Stimulated activated CD8-positive, alpha-beta memory T cell treated with anti-CD3 and anti-CD28 coated beads, Interleukin-15, amount 100 ng/mL, for 48 hours (primary cell): Measurements from ENCODE around the gene PCDH9.
"Not testable (repeated sequence)": the region's sequence is repeated elsewhere in the genome, so short reads cannot be mapped to it uniquely, and the experiment has no call there.

Experiments used
- DNase-seq, 2 donors: peaks; one replicate each; pipeline ENCODE4 v3.0.0-alpha.2; 2020; ENCODE audit warnings: low read depth in 2 of 2

PCDH9 gene

GRCh38 chr13:66765559-66765958, 464.6 kb downstream of the PCDH9 start:
- no peak for DNase-seq

- not testable (repeated sequence) for DNase-seq
Measured at GRCh38 chr13:66760678-66761077, 469.5 kb downstream of the PCDH9 start.

GRCh38 chr13:66759919-66760318, 470.2 kb downstream of the PCDH9 start:
- no peak for DNase-seq

- no peak for DNase-seq
Measured at GRCh38 chr13:66751691-66752090, 478.4 kb downstream of the PCDH9 start.

- DNase-seq, result no peak
Measured at GRCh38 chr13:66748712-66749111, 481.4 kb downstream of the PCDH9 start.

- no peak for DNase-seq
Measured at GRCh38 chr13:66745307-66745706, 484.8 kb downstream of the PCDH9 start.

GRCh38 chr13:66723576-66723975, 506.6 kb downstream of the PCDH9 start:
- DNase-seq, result no peak

GRCh38 chr13:66716538-66716937, 513.6 kb downstream of the PCDH9 start:
- DNase-seq, result no peak

- no peak for DNase-seq
Measured at GRCh38 chr13:66714795-66715194, 515.3 kb downstream of the PCDH9 start.

GRCh38 chr13:66704110-66704509, 526.0 kb downstream of the PCDH9 start:
- DNase-seq, result no peak

- DNase-seq, result no peak
Measured at GRCh38 chr13:66703597-66703996, 526.5 kb downstream of the PCDH9 start.

GRCh38 chr13:66700117-66700601, 530.0 kb downstream of the PCDH9 start:
- no peak for DNase-seq

GRCh38 chr13:66693656-66694055, 536.5 kb downstream of the PCDH9 start:
- DNase-seq, result no peak

- no peak for DNase-seq
Measured at GRCh38 chr13:66691149-66691548, 539.0 kb downstream of the PCDH9 start.

- DNase-seq, result no peak
Measured at GRCh38 chr13:66689628-66690027, 540.5 kb downstream of the PCDH9 start.

- DNase-seq, result no peak
Measured at GRCh38 chr13:66689037-66689619, 541.0 kb downstream of the PCDH9 start.

GRCh38 chr13:66681403-66681802, 548.7 kb downstream of the PCDH9 start:
- no peak for DNase-seq

- no peak for DNase-seq
Measured at GRCh38 chr13:66680031-66680430, 550.1 kb downstream of the PCDH9 start.

- DNase-seq, result no peak
Measured at GRCh38 chr13:66675620-66676019, 554.5 kb downstream of the PCDH9 start.

GRCh38 chr13:66673401-66673800, 556.7 kb downstream of the PCDH9 start:
- no peak for DNase-seq

- DNase-seq, result no peak
Measured at GRCh38 chr13:66665991-66666390, 564.1 kb downstream of the PCDH9 start.

- DNase-seq, result no peak
Measured at GRCh38 chr13:66663711-66664110, 566.4 kb downstream of the PCDH9 start.

- no peak for DNase-seq
Measured at GRCh38 chr13:66663206-66663605, 566.9 kb downstream of the PCDH9 start.

GRCh38 chr13:66661336-66661735, 568.8 kb downstream of the PCDH9 start:
- DNase-seq, result no peak
